Right atrium auricular region (tissue), 2 donors: ENCODE data around the gene ZNF804A. TPM values are rescaled to one million over a fixed set of nuclear protein-coding genes. Genes with fewer than 3 reads are reported as not detected.

ENCODE experiments used
- DNase-seq: peaks from one replicate; pipeline ENCODE4 v3.0.0-alpha.2; 2019; ENCODE audit warnings: low spot score
- H3K27ac ChIP-seq, 2 donors: fragments of 200-600 bp; sonication (generic); 1 replicate in 1 of 2; 2 replicates in 1 of 2; pipeline ENCODE4 v1.5.1; 2016 to 2019
- H3K27me3 ChIP-seq, 2 donors: fragments of 200-600 bp; sonication (generic); one replicate each; pipeline versions ENCODE4 v1.5.1 to v1.6.0; 2017 to 2019
- H3K36me3 ChIP-seq: fragments of 200-600 bp; sonication (generic); one replicate; pipeline ENCODE4 v1.5.1; 2016
- H3K4me1 ChIP-seq, 2 donors: fragments of 200-600 bp; sonication (generic); one replicate each; pipeline versions ENCODE4 v1.5.1 to v1.6.0; 2017 to 2019
- H3K4me3 ChIP-seq, 2 donors: fragments of 200-600 bp; sonication (generic); 1 replicate in 1 of 2; 2 replicates in 1 of 2; pipeline ENCODE4 v1.5.1; 2017 to 2019; ENCODE audit warnings: mild to moderate bottlenecking in 1 of 2, moderate library complexity in 1 of 2
- H3K9me3 ChIP-seq, 2 donors: fragments of 200-600 bp; sonication (generic); one replicate each; pipeline ENCODE4 v1.5.1; 2019
- CTCF ChIP-seq, 2 donors: fragments of 200-600 bp; sonication (generic); IDR thresholded peaks; one replicate each; pipeline ENCODE4 v1.5.1; 2019; ENCODE audit warnings: antibody characterized with exemption in 2 of 2
- total RNA-seq, 2 donors: library from RNA; depleted of rRNA; stranded (reverse); fragments of >200 nt; gene quantifications; one replicate each; pipeline ENCODE4 v1.1.0, GENCODE V29; 2016

ZNF804A gene
- total RNA-seq, 2 donors from 2014 or later: not detected

- Histone ChIP-seq H3K9me3 (no peaks in the 10 kb centered on the region), H3K27me3 (no peaks in the 10 kb centered on the region), H3K27ac (no peak overlapping the region), H3K4me3 (no peak overlapping the region), H3K36me3 (no peaks in the 10 kb centered on the region), H3K4me1 (no peaks in the 10 kb centered on the region)
- DNase-seq: no peak
- no peak for TF ChIP-seq CTCF (IDR thresholded peaks at IDR 0.05)
Measured at GRCh38 chr2:184679219-184680018, 81.1 kb downstream of the ZNF804A start.

- no peak overlapping the region for H3K4me3 ChIP-seq
- TF ChIP-seq CTCF (IDR thresholded peaks at IDR 0.05): no peak
- H3K9me3 ChIP-seq: no peaks in the 10 kb centered on the region
- no peak overlapping the region for H3K27ac ChIP-seq
- no peaks in the 10 kb centered on the region for H3K36me3 ChIP-seq
- H3K27me3 ChIP-seq: no peaks in the 10 kb centered on the region
- no peaks in the 10 kb centered on the region for H3K4me1 ChIP-seq
- DNase-seq: no peak
Measured at GRCh38 chr2:184680825-184681224, 82.5 kb downstream of the ZNF804A start.

GRCh38 chr2:184681642-184682321 lies 83.5 kb downstream of the ZNF804A start:
- Histone ChIP-seq H3K27ac (no peak overlapping the region), H3K9me3 (no peaks in the 10 kb centered on the region), H3K36me3 (no peaks in the 10 kb centered on the region), H3K4me1 (no peaks in the 10 kb centered on the region), H3K27me3 (no peaks in the 10 kb centered on the region), H3K4me3 (no peak overlapping the region)
- TF ChIP-seq CTCF (IDR thresholded peaks at IDR 0.05): no peak
- no peak for DNase-seq

GRCh38 chr2:184683911-184684310 lies 85.6 kb downstream of the ZNF804A start:
- Histone ChIP-seq H3K27me3 (no peaks in the 10 kb centered on the region), H3K4me3 (no peak overlapping the region), H3K4me1 (no peaks in the 10 kb centered on the region), H3K27ac (no peak overlapping the region), H3K36me3 (no peaks in the 10 kb centered on the region), H3K9me3 (no peaks in the 10 kb centered on the region)
- DNase-seq: no peak
- no peak for TF ChIP-seq CTCF (IDR thresholded peaks at IDR 0.05)

- DNase-seq: no peak
- no peak overlapping the region for H3K4me3 ChIP-seq
- no peaks in the 10 kb centered on the region for H3K4me1 ChIP-seq
- no peak overlapping the region for H3K27ac ChIP-seq
- no peaks in the 10 kb centered on the region for H3K9me3 ChIP-seq
- H3K27me3 ChIP-seq: no peaks in the 10 kb centered on the region
- TF ChIP-seq CTCF (IDR thresholded peaks at IDR 0.05): no peak
- no peaks in the 10 kb centered on the region for H3K36me3 ChIP-seq
Measured at GRCh38 chr2:184685999-184686841, 87.9 kb downstream of the ZNF804A start.
